Nephron progenitor cell (in vitro differentiated cells): ENCODE data around the gene IL12A.

ENCODE experiments used
- DNase-seq: peaks from one replicate; pipeline ENCODE4 v3.0.0; 2021
- H3K27ac Mint-ChIP-seq: 2 replicates; pipeline ENCODE4 v1.8.0; 2021; ENCODE audit warnings: mild to moderate bottlenecking, moderate library complexity, mixed read lengths
- H3K27me3 Mint-ChIP-seq: 2 replicates; pipeline ENCODE4 v1.8.0; 2021; ENCODE audit warnings: mild to moderate bottlenecking, low read depth, mixed read lengths; ENCODE audit not compliant: poor library complexity
- H3K36me3 Mint-ChIP-seq: 2 replicates; pipeline ENCODE4 v1.8.0; 2021; ENCODE audit warnings: low read depth, mixed read lengths
- H3K4me1 Mint-ChIP-seq: 2 replicates; pipeline ENCODE4 v1.8.0; 2021; ENCODE audit warnings: mixed read lengths
- H3K4me3 Mint-ChIP-seq: 2 replicates; pipeline ENCODE4 v1.8.0; 2021; ENCODE audit warnings: mild to moderate bottlenecking, moderate library complexity, mixed read lengths
- H3K9me3 Mint-ChIP-seq: 2 replicates; pipeline ENCODE4 v1.8.0; 2021; ENCODE audit warnings: mild to moderate bottlenecking, moderate library complexity, mixed read lengths
- TF ChIP-seq, protein P1 (sequence below): fragments of 200-600 bp; sonication (generic); IDR thresholded peaks from 2 replicates; pipeline ENCODE4 v1.5.0; 2021; ENCODE audit warnings: antibody characterized with exemption

The IL12A gene

DNA sequence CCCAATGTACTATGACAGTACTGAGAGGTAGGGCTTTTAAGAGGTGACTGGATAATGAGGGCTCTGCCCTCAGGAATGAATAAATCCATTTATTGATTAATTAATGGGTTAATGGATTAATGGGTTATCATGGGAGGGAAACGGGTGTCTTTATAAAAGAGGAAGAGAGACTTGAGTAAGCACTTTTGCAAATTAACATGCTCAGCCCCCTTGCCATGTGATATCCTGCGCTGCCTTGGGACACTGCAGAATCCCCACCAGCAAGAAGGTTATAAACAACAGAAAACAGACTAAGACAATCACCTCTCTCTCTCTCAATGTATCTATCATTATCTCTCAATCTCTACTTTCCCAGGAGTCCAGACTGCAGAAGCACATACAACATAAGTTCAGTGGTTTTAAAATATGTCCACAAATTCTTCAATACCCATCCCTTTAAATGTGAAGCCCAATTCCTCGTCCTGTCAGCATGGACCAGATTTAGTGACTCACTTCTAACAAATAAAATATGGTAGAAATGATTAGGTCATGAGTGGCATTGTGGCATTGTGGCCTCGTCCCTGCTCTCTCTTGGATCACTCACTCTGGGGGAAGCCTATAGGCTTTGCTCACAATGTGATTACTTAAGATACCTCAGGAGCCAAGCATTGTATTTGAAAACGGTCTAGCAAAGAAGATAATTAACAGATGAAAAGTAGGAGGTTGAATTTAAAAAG, 40.0 kb upstream of the IL12A start:
- Mint-ChIP-seq H3K36me3 (no peaks in the 10 kb centered on the region), H3K27me3 (peaks cover 12% of the 10 kb centered on the region), H3K27ac (no peak overlapping the region), H3K9me3 (no peaks in the 10 kb centered on the region), H3K4me3 (no peak overlapping the region), H3K4me1 (no peaks in the 10 kb centered on the region)
- no peak for DNase-seq
- TF ChIP-seq, protein P1, sequence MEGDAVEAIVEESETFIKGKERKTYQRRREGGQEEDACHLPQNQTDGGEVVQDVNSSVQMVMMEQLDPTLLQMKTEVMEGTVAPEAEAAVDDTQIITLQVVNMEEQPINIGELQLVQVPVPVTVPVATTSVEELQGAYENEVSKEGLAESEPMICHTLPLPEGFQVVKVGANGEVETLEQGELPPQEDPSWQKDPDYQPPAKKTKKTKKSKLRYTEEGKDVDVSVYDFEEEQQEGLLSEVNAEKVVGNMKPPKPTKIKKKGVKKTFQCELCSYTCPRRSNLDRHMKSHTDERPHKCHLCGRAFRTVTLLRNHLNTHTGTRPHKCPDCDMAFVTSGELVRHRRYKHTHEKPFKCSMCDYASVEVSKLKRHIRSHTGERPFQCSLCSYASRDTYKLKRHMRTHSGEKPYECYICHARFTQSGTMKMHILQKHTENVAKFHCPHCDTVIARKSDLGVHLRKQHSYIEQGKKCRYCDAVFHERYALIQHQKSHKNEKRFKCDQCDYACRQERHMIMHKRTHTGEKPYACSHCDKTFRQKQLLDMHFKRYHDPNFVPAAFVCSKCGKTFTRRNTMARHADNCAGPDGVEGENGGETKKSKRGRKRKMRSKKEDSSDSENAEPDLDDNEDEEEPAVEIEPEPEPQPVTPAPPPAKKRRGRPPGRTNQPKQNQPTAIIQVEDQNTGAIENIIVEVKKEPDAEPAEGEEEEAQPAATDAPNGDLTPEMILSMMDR: no peak

DNA sequence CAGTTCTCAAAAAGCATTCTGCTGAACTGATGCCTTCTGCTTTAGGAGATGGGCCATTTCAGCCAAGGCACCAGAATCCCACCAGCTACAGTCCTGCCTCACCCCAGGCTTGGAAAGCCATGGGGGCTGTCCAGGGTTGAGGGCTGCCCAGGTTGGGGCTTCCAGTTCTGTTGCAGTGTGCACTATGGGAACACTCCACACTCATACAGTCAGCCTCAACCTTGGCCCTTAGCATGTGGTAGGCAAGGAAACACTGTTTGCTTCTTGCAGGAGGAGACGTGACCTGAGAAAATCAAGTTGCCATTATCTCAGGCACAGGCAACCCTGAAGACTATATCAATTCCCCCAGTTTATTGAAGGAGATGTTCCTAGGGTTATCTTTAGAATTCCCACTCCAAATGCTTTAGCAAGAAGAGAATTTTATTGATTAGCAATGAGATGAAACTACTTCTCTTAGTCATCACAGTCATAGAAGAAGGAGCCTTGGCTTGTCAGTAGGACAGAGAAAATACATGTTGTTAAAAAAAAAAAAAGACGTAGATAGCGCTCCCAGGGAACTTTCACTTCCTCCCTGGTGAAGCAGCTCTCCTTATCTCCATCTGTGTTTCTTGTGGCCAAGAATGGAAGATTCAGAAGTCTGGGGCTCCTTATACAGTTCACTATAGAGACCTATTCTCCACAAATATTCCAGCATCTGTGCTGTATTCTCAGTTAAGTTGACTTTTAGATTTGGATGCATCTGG, 38.3 kb upstream of the IL12A start:
- Mint-ChIP-seq H3K4me3 (no peak overlapping the region), H3K27ac (no peak overlapping the region), H3K27me3 (peaks cover 18% of the 10 kb centered on the region), H3K9me3 (no peaks in the 10 kb centered on the region), H3K36me3 (no peaks in the 10 kb centered on the region), H3K4me1 (no peaks in the 10 kb centered on the region)
- DNase-seq: no peak
- TF ChIP-seq, protein P1: no peak

DNA sequence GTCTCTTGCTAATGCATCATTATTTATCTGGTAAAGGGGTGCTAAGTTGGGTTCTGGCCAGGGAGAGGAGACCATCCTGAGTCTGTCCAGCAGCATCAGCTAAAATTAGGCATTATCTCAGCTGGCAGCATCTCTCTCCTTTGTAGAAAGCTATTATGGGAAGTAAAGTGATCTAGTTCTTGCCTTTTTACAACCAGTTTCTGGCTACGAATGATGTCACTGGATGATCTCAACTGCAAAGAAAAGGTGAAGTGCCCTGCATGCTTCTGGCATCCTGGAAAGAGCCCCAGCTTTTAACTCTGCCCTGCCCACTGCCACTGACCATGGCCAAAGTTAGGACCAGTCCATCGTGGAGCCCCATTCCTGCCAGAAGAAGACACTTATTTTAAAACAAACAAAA, 37.1 kb upstream of the IL12A start:
- no peak overlapping the region for H3K4me3 Mint-ChIP-seq
- no peak overlapping the region for H3K27ac Mint-ChIP-seq
- no peaks in the 10 kb centered on the region for H3K4me1 Mint-ChIP-seq
- H3K9me3 Mint-ChIP-seq: no peaks in the 10 kb centered on the region
- H3K36me3 Mint-ChIP-seq: no peaks in the 10 kb centered on the region
- TF ChIP-seq, protein P1: no peak
- DNase-seq: no peak
- peaks cover 15% of the 10 kb centered on the region for H3K27me3 Mint-ChIP-seq

DNA sequence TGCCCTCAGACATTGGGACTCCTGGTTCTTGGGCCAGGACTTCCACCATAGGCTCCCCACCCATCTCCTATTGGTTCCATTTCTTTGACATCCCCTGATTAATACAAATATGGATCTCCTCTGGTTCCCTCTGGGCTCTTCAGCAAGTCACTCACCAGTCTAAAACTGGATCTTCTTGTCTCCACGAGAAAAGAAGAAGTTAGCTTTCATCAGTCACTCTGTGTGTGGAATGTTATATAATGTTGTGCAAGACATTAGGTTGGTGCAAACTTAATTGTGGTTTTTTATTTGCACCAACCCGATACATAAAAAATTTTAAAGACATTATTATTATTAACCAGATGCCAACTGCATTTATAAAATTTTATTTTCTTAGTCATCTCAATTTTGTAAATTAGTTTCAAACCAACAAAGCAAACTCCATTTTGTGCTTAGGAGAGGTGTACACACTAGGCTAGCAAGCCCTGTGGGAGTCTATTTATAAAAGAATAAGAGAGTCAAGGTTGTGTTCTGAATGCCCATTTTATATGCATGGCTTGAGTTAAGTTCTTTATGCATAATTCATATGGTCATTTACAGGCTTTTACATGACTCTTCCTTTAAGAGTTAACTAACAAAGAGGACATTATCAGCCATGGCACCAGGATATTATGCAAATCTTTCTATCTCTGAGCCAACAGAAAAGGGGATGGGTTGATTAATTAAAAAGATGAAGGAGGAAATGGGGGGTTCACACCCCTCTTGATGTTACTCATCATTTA, 35.1 kb upstream of the IL12A start:
- Mint-ChIP-seq H3K27me3 (peaks cover 15% of the 10 kb centered on the region), H3K4me1 (no peaks in the 10 kb centered on the region), H3K36me3 (no peaks in the 10 kb centered on the region), H3K9me3 (no peaks in the 10 kb centered on the region), H3K27ac (no peak overlapping the region), H3K4me3 (no peak overlapping the region)
- TF ChIP-seq, protein P1: no peak
- DNase-seq: no peak

DNA sequence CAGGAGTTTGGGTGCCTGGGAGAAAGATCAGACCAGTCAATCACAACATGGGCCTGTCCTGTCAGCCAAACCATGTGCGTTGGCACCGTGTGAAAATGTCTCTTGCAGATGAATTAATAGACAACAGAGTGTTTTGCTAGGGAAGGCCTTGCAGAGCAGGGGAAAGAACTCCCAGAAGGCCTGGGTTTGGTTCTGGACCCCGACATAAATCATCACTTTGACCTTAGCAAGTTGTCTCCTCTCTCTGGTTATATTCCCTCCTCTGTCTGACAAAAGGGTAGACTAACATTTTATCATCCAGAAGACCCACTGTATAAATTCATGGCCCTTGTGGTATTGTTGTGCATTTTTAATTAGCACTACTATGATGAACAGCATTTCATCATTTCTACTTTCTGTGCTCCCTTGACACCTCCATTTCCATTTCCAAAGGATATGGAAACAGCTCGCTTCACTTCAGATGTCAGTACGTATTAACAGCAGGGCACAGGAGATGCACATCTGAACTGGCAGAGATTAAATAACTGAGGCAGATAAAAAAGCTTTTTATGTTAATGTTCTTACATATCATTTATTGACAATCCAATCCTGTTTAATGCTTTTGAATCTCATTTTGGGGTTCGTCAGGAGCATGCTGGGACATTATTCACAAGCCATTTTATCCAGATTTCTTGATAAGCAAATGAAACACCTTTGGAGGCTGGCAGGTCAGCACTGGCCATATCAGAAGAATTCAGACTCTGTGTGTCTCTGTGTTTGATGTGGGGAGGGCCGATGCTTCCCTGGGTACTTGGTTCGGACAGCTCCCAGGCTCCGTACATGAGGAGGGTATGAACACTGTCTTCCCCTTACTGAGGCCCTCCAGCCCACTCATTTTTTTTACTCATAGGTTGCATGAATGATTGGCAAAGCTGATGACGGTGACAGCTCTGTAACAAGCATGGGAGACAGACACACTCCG, 28.2 kb upstream of the IL12A start:
- no peak overlapping the region for H3K27ac Mint-ChIP-seq
- TF ChIP-seq, protein P1: no peak

More for the DNA sequence above, 28.2 kb upstream of the IL12A start:
- H3K27me3 Mint-ChIP-seq: peaks cover 4% of the 10 kb centered on the region
- H3K4me3 Mint-ChIP-seq: no peak overlapping the region
- no peak for DNase-seq
- H3K4me1 Mint-ChIP-seq: no peaks in the 10 kb centered on the region
- H3K9me3 Mint-ChIP-seq: no peaks in the 10 kb centered on the region
- H3K36me3 Mint-ChIP-seq: no peaks in the 10 kb centered on the region
